PC-9 (cell line): Measurements from ENCODE around the gene FAIM2.

Experiments
- CTCF ChIP-seq: fragments of 200-600 bp; sonication (generic); conservative IDR thresholded peaks from 2 replicates; pipeline ENCODE4 v1.6.1; 2017; ENCODE audit warnings: mixed run types, antibody characterized with exemption, mild to moderate bottlenecking, moderate library complexity
- EZH2 ChIP-seq: fragments of 200-600 bp; sonication (generic); IDR thresholded peaks from 2 replicates; pipeline ENCODE4 v1.8.0; 2017; ENCODE audit warnings: antibody characterized with exemption, low read depth

GRCh38 chr12:49921936-49922335, 18.2 kb upstream of the FAIM2 start:
- no peak for TF ChIP-seq CTCF
- no peak for TF ChIP-seq EZH2
